H7 (cell line): ENCODE results near the gene C4B. TPM values are rescaled to one million over a fixed set of nuclear protein-coding genes. Genes with fewer than 3 reads are reported as not detected.
"Not testable (repeated sequence)": the region's sequence is repeated elsewhere in the genome, so short reads cannot be mapped to it uniquely, and the experiment has no call there.

Source experiments
- DNase-seq: peaks from one replicate; pipeline ENCODE4 v3.0.0; 2012
- H3K27me3 ChIP-seq: 2 replicates; pipeline ENCODE4 v1.6.0; 2011; ENCODE audit warnings: mild to moderate bottlenecking, low read length; ENCODE audit not compliant: control insufficient read depth, insufficient read depth
- H3K36me3 ChIP-seq: replicated peaks from 2 replicates; pipeline ENCODE4 v1.5.1; 2011; ENCODE audit warnings: low read length; ENCODE audit not compliant: control insufficient read depth, insufficient read depth
- H3K4me3 ChIP-seq: 2 replicates; pipeline ENCODE4 v1.5.1; 2011; ENCODE audit warnings: low read depth, mild to moderate bottlenecking, control low read depth, low read length, moderate library complexity; ENCODE audit not compliant: insufficient read depth
- total RNA-seq: library from RNA; depleted of rRNA; stranded (reverse); fragments of >200 nt; shearing (Covaris generic); gene quantifications from 2 replicates; pipeline ENCODE4 v1.2.3, GENCODE V29; 2014

C4B gene
- total RNA-seq, 1 experiment from 2014 or later = 1.1 TPM

DNA sequence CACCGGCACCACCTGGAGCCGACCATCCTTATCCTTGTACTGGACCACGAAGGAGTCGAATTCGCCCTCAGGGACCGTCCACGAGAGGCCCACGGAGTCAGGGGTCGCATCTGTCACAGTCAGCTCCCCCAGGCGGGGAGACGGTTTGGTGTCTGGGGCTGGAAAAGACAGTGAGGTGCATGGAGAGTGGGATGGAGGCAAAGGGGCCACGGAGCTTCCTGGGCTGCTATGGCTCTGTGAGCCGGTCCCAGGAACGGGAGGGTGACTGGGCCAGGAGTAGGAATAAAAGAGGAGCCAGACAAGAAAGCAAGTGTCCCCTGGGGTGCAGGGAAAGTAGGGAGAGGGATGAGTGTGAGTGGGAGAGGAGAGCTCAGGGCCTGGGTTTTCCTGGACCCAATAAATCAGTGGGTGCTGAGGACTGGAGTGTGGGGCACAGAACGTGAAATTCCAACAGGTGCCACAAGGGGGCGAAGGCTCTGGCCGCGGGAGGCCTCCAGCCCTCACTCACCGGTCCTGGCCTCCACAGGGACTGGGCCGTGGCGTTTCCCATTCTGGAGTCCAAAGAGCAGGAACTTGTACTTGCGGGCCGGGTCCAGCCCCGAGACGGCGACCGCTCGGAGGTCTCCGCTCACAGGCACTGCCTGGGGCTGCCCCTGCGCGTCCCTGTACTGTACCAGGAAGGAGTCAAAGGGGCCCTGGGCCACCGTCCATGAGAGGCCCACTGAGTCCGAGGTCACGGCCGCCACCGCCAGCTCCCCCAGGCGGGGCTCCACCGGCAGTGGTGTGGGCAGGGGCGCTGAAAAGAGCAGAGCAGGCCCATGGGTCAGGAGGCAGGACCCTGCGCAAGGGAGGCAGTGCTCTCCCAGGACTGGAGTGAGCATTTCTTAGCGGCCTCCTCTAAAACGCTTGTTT, 33.5 kb downstream of the C4B start:
- DNase-seq = peak; percentile 95
- Histone ChIP-seq H3K27me3 (no peaks in the 10 kb centered on the region), H3K4me3 (no peak overlapping the region)

GRCh38 chr6:32049149-32049548, 34.6 kb downstream of the C4B start:
- DNase-seq, H3K36me3 ChIP-seq, H3K27me3 ChIP-seq, H3K4me3 ChIP-seq: not testable (repeated sequence)

More for the DNA sequence above, 33.5 kb downstream of the C4B start:
- no peaks in the 10 kb centered on the region for H3K36me3 ChIP-seq

GRCh38 chr6:32049736-32050135, 35.1 kb downstream of the C4B start:
- H3K4me3 ChIP-seq, H3K27me3 ChIP-seq, DNase-seq, H3K36me3 ChIP-seq: not testable (repeated sequence)

- DNase-seq = no peak
- H3K4me3 ChIP-seq = no peak overlapping the region
- H3K36me3 ChIP-seq = no peaks in the 10 kb centered on the region
- no peaks in the 10 kb centered on the region for H3K27me3 ChIP-seq
These were observed 36.0 kb downstream of the C4B start for GRCh38 chr6:32050562-32050961.

DNA sequence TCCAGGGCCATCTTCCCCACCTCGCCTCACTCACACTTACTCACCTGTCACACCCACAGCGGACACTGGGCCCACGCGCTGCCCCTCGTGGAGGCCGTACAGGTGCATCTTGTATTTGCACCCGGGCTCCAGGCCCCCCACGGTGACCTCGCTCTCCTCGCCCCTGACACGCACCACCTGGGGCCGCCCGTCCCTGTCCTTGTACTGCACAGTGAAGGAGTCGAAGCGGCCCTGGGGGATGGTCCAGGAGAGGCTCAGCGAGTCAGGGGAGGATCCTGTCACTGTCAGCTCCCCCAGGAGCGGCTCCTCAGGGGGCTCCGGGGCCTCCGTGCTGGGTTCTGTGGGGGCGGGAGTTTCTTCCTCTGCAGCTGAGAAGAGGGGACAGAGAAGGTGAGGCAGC, 38.0 kb downstream of the C4B start:
- H3K27me3 ChIP-seq, H3K36me3 ChIP-seq, DNase-seq, H3K4me3 ChIP-seq: not testable (repeated sequence)

DNA sequence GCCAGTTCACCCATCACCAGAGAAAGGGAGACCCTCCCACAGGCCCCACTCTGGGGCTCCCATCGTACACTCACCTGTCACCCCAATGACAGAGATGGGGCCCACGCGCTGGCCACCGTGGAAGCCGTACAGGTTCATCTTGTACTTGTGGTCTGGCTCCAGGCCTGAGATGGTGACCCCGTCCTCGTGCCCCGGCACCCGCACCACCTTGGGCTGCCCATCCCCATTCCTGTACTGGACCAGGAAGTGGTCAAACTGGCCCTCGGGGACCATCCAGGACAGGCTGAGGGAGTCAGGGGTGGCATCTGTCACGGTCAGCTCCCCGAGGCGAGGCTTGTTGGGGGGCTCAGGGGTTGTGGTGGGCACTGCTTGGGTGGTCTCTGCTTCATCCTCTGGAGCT, 38.7 kb downstream of the C4B start:
- DNase-seq, H3K4me3 ChIP-seq: not testable (repeated sequence)

DNA sequence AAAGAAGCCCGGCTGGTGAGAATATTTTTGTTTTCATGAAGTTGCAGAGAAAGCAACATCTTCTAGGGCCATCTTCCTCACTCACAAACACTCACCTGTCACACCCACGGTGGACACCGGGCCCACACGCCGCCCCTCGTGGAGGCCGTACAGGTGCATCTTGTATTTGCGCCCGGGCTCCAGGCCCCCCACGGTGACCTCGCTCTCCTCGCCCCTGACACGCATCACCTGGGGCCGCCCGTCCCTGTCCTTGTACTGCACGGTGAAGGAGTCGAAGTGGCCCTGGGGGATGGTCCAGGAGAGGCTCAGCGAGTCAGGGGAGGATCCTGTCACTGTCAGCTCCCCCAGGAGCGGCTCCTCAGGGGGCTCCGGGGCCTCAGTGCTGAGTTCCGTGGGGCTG, 41.2 kb downstream of the C4B start:
- not testable (repeated sequence) for H3K27me3 ChIP-seq, H3K36me3 ChIP-seq, H3K4me3 ChIP-seq, DNase-seq

More for the DNA sequence above, 38.7 kb downstream of the C4B start:
- H3K36me3 ChIP-seq, H3K27me3 ChIP-seq: not testable (repeated sequence)

GRCh38 chr6:32056254-32056653, 41.7 kb downstream of the C4B start:
- no peak for DNase-seq
- H3K27me3 ChIP-seq = no peaks in the 10 kb centered on the region
- H3K36me3 ChIP-seq = no peaks in the 10 kb centered on the region
- H3K4me3 ChIP-seq = no peak overlapping the region

GRCh38 chr6:32057966-32058365, 43.4 kb downstream of the C4B start:
- no peak overlapping the region for H3K4me3 ChIP-seq
- DNase-seq = no peak
- H3K36me3 ChIP-seq = no peaks in the 10 kb centered on the region
- H3K27me3 ChIP-seq = no peaks in the 10 kb centered on the region

GRCh38 chr6:32058511-32058963, 43.9 kb downstream of the C4B start:
- no peaks in the 10 kb centered on the region for H3K27me3 ChIP-seq
- H3K4me3 ChIP-seq = no peak overlapping the region
- no peaks in the 10 kb centered on the region for H3K36me3 ChIP-seq
- DNase-seq = no peak

DNA sequence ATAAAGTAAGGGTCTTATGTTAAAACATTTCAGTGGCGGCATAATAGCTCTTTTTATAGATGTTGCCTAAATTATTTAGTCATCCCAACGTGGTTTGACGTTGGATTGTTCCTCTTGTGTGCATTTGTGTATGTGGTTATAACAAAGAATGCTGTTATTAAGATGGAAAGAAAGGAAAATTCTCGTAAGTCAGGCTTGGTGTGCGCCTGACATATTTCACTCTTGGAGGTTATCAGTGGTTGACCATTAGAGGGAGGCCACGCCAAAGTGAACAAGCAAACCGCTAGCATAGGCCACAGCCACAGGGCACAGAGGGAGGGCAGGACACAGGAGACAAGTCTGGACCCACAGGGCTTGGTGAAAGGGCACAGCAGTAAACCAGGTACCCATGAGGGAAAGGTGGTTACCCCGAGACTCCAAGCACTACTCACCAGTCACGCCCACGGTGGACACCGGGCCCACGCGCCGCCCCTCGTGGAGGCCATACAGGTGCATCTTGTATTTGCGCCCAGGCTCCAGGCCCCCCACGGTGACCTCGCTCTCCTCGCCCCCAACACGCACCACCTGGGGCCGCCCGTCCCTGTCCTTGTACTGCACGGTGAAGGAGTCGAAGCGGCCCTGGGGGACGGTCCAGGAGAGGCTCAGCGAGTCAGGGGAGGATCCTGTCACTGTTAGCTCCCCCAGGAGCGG, 46.5 kb downstream of the C4B start:
- DNase-seq = no peak
- Histone ChIP-seq H3K4me3 (no peak overlapping the region), H3K36me3 (no peaks in the 10 kb centered on the region), H3K27me3 (no peaks in the 10 kb centered on the region)

- Histone ChIP-seq H3K27me3 (no peaks in the 10 kb centered on the region), H3K36me3 (no peaks in the 10 kb centered on the region), H3K4me3 (no peak overlapping the region)
- no peak for DNase-seq
These were observed 50.1 kb downstream of the C4B start for GRCh38 chr6:32064706-32065105.

DNA sequence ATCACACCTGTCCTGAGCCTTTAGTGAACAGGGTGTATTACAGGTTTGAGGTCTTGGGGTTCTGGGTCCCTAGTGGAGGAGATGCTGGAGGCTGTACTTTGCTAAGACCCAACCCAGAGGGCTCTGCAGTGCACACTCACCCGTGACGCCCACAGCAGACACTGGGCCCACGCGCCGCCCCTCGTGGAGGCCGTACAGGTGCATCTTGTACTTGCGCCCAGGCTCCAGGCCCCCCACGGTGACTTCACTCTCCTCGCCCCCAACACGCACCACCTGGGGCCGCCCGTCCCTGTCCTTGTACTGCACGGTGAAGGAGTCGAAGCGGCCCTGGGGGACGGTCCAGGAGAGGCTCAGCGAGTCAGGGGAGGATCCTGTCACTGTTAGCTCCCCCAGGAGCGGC, 52.9 kb downstream of the C4B start:
- not testable (repeated sequence) for H3K4me3 ChIP-seq, DNase-seq, H3K36me3 ChIP-seq, H3K27me3 ChIP-seq

DNA sequence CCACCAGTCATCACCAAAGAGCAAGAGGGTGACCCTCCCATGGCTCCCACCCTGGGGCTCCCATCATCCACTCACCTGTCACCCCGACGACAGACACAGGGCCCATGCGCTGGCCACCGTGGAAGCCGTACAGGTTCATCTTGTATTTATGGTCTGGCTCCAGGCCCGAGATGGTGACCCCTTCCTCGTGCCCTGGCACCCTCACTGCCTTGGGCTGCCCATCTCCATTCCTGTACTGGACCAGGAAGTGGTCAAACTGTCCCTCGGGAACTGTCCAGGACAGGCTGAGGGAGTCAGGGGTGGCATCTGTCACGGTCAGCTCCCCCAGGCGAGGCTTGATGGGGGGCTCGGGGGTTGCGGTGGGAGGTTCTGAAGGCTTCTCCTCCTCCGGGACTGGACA, 53.7 kb downstream of the C4B start:
- not testable (repeated sequence) for H3K27me3 ChIP-seq, DNase-seq, H3K36me3 ChIP-seq, H3K4me3 ChIP-seq

- no peak for DNase-seq
- no peaks in the 10 kb centered on the region for H3K36me3 ChIP-seq
- no peaks in the 10 kb centered on the region for H3K27me3 ChIP-seq
- no peak overlapping the region for H3K4me3 ChIP-seq
These were observed 54.3 kb downstream of the C4B start for GRCh38 chr6:32068867-32069266.
